ENCODE data around the gene ZER1.
A peak's percentile ranks its signal among the peaks of the same experiment; 100 is the strongest.

The ZER1 gene

DNA sequence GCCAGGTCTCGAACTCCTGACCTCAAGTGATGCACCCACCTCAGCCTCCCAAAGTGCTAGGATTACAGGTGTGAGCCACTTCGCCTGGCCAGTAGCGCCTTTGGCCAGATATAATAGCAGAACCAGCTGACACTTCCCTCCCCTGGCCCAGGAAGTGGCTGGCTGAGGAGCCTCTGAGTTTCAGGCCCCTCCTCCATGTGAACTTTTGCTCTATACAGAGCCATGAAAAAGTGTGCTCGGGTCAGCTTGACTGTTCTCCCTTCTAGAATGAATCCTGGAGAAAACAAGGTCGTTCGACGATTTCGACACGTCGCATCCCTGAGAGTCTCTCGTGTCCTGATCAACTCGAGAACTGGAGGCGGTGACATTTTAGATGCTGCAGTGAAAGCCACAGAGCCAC, 39.2 kb downstream of the ZER1 start:
- DNase-seq: no peak

DNA sequence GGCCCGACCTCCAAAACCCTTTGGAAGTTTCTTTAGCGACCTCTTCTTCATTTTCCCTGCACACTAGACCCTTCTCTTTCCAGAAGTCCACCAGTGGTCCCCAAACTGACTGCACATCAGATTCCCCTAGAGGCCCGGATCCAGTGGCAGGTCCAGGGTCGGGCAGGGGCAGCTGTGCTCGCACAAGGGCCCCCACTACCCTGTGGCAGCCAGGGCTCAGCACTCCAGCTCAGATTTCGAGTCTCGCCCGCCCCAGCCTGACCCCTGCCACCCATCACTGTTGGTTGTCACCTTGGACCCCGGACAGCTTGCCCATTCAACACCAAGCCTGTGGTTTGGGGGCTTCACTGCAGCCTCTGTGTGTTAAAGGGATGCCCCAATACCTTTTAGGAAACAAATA, 40.0 kb downstream of the ZER1 start:
- no peak for DNase-seq

DNA sequence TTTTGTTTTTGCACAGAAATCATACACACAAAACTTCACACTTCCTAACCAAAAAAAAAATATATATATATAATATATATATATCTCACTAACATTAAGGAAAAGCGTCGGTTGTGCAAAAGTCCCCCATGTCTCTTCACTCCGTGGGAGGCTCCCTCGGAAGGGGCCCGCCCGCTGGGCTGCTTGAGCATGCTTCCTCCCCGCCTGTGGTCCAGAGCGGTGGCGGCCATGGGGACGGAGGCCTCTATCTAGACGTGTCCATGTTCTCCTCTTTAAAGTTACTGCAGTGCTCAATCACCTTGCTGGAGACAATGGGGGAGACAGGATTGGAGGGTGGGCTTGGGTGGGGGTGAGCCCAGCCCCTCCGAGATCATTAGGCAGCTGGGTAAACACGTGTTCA, 40.6 kb downstream of the ZER1 start:
- DNase-seq: no peak

DNA sequence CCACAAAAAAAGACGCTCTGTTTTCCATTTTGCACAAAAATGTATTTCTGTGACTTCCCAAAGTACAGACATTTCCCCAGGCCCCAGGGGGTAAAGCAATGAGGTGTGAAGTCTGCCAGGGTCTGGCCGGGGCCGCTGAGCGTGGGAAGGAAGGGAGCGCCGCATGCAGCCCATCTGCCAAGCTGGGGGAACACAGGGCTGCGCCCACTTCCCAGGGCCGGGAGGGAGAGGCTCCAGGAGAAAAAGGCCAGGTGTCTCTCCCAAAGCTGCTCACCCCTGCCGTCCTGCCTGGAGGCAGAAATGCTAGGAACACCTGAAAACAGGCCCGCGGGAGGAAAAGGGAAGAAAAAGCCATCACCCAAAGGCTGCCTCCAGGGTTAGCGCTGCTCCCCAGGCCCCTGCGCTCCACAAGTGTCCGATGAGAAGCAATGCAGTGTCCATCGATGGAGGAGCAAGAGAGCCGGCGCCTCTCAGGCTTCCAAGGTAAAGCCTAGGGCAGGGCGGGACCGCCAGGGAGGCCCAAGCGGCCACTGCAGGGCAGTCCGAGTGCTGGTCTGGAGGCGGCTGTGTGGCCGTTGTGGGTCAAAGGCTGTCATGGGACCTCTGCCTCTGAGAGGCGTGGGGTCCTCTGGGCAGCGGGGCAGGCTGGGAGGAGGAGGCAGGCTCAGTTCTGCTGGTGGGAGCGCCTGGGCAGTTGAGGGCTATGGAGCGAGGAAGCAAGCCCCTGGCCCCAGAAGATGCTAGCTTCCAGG, 41.8 kb downstream of the ZER1 start:
- no peak for DNase-seq

DNA sequence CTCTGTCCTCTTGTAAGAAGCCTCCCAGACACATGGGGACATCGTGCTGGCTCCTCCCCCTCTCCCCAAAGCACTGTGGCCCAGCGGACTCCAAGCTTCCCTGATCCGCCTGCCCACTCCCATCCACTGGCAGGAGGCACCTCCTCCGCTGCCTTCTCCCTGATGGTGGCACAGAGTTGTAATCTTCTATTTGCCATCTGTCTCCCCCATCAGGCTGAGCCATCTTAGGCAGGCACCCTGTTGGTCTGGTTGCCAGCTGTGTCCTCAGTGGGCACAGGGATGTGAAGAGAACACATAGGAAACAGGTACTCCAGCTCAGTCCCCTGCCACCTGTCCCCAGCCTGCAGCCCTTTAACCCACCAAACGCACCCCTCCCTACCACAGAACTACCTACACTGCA, 42.4 kb downstream of the ZER1 start:
- no peak for DNase-seq

DNA sequence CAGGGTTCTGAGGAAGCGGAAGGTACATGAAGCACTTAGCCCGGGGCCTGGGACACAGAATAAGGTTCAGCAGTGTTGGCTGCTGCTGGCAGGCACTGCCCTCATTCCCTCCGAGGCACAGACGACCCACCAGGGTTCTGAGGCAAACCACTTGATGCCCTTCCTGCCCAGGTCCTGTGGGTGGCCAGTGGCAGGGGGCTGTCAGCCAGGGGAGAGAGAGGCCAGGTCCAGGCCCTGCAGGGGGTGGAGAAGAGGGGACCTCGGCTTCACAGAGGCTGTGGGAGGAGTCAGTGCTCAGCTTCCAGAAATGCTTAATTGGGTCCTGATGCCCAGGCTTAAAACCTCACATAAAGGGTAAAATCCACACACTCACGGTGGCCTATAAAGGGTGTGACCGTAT, 43.4 kb downstream of the ZER1 start:
- DNase-seq: no peak

DNA sequence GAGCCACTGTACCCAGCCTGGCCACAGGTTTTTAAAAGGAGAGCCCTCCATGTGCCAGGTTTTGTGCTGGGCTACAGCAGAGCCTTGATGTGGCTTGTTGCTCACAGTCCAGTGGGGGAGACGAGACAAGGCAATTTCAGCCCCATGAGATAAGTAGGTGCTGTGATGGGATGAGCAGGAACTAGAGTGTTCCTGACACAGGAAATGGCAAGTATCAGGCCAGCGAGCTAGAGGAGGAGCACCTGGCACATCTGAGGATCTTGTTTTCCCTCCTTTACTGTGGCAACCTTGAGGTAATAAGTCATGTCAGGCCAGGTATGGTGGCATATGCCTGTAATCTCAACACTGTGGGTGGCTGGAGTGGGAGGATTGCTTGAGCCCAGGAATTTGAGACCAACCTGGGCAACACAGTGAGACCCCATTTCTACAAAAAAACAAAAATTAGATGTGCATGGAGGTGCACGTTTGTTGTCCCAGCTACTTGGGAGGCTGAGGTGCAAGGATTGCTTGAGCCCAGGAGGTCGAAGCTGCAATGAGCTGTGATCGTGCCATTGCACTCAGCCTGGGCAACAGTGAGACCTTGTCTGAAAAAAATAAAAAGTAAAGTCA, 44.0 kb downstream of the ZER1 start:
- no peak for DNase-seq

DNA sequence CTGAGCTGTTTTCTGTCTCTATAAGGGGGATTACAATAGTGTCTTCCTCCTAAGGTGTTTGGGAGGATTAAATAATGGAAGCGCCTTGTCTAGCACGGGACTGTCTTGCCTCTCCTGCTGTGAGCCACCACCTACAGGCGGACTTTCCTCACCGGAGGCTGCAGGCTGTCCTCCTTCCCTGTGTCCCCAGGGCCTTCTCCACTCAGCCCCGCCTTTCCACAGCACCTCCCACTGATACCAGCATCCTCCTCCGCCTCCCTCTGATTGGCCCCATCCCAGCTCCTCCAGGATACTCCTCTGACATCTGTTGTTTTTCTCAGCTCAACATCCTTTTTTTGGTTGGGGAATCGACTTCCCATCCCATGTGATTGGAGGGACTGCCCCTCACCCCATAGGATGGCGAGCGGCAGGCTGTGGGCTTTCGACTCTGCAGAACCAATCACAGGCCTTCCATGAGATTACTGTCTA, 46.9 kb downstream of the ZER1 start:
- peak; percentile 7 for DNase-seq

DNA sequence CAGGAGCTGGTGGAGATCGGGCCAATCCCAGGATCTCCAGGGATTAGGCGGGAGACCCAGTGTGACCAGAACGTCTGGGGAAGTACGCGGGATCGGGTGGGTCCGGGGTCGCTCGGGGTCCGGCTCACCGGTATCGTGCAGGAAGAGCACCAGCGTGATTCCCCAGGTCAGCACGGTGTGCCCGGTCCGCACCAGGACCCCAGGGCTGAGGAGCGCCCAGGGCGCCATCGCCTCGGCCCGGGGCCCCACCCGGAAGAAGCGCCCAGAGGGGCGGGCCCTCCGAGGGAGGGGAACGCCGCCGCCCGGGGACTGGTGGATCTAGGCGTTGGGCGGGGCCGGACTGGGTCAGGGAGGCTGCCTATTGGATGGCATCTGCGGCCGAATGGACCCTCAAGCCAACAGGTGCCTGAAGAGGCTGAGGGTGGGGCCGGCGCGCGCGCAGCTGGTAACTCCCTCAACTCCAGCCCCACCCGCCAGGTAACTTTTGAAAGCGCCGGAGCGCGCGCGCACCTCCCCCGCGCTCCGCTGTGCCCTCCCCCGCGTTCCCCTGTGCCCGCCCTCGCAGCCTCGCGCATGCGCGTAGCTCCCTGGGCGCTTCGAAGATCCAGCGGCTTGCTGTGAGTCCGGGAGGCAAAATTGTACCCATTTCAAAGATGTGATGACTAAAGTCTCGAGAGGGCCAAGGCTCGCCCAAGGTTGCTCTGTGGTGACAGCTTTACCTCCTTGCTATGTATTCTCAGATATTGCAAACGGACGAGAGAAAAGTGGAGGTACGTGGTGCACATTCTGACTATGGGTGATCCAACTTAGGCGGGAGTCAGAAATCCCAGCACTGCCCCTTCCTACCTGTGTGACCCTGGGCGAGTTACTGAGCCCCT, 47.6 kb downstream of the ZER1 start, which contains the start of gene ZDHHC12:
ZDHHC12 (minus strand) TSS at position 262 of the 878 bp plus-strand sequence; CDS start at position 228, 34 bp downstream.
- DNase-seq: peak; percentile 94

DNA sequence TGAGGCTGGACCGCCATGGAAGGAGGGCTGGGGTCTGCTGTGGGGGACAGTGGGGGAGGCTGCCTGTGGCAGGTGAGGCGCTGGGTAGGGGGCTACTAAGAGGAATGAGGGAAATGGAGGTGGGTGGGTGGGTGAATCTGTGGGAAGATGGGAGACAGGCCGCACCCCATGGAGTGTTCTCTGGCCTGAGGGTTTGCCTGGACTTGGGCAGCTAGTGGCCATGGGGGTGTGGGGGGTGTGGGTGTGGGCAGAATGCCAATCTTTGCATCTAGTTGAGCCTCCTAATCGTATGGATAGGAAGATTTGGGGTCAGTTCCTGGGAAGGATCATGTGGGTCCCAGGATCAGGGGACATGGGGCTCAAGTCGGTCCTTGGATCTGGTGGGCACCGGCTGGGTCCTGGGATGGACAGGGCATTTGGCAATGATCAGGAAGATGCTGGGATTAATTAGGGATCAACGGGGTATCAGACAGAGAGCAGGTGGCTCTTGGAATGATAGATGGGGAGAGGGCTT, 48.3 kb downstream of the ZER1 start:
- DNase-seq: no peak

DNA sequence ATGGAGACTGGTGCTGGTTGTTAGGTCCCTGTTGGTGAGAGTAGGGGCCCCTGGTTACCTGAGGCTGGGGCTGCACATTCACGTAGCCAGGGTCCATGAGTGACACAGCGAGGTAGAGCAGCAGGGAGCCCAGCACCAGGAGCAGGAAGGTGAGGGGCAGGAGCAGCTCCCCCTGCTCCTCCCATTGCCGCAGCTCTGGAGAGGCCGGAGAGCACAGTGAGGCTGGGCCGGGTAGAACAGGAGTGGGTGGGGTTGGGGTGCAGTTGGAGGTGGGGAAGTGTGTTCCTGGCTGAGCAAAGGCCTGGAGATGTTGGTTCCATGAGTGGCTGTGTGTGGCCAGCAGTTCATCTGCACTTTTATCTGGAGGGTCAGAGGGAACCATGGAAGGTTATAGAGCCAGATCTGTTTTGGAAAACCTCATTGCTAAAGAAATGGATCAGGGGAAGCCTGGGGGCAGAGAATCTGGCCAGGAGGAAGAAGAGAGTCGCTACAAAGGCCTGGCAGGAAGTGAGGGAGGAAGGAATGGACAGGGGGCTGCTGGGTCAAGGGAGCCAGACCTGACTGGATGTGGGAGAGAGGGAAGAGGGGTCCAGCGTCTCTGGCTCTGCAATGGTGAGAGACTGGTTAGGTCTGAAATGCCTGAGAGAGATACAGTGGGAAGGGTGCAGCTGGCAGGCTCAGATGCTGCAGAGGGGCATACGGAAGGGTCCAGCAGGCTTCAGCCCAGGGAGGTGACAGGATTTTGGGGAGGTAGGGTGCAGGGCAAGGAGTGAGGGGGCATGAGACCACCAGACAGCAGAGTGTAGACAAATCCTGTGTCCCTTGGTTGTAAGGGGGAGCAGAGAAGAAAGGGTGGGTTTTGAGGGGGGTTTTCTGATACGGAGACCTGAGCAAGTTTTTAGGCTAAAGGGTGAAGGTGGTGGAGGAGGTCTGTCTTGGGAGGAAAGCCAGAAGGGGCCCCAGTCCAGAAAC, 49.1 kb downstream of the ZER1 start:
- no peak for DNase-seq

DNA sequence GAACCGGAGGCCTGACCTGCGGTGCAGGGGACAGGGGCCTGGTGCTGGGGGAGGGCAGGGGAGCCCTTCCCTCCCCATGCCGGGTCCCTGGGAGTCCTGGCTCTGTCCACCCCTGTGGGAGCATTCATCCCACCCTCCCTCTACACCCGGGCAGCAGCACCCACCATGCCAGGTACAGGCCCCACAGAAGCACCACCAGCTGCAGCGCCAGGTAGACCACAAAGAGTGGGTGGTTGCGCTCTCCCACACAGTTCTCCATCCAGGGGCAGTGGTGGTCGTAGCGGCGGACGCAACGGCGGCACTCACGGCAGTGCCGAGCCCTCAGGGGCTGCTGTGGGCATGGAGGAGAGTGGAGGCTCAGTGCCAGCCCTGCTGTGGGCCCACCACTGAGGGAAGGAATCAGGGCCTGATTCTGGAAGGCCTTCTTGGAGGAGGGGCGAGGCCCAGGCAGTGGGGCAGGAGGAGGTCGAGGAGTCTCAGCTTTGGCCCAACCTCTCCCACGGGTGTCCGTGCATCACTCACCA, 50.2 kb downstream of the ZER1 start:
- no peak for DNase-seq

DNA sequence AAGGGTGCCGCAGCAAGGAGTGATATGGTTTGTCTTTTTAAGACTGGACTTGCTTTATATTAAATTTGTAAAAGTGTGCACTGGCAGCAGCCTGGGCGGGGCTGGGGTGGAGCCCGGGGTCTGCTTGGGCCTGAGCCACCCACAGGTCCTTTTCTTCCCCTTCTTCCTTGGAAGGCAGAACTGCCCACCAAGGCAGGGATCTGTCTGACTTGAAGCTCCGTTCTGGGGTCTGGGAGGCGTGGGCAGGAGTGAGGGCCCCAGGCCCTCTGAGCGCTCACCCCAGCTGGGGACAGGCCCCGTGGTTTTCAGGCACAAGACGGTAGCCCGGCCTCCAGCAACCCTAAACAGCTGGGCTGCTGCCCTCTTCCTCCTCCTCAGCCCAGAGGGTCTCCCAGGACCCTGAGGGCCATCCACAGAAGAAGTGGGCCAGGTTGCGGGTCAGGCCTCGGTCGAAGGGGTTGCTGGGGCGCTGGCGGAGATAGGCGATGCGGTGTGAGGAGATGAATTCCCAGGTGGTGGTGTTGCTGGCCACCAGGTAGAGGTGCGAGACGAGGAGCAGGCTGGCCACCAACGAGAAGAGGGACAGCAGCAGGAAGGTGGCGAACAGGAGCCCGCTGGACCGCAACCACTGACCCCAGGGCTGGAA, 50.8 kb downstream of the ZER1 start:
- no peak for DNase-seq

DNA sequence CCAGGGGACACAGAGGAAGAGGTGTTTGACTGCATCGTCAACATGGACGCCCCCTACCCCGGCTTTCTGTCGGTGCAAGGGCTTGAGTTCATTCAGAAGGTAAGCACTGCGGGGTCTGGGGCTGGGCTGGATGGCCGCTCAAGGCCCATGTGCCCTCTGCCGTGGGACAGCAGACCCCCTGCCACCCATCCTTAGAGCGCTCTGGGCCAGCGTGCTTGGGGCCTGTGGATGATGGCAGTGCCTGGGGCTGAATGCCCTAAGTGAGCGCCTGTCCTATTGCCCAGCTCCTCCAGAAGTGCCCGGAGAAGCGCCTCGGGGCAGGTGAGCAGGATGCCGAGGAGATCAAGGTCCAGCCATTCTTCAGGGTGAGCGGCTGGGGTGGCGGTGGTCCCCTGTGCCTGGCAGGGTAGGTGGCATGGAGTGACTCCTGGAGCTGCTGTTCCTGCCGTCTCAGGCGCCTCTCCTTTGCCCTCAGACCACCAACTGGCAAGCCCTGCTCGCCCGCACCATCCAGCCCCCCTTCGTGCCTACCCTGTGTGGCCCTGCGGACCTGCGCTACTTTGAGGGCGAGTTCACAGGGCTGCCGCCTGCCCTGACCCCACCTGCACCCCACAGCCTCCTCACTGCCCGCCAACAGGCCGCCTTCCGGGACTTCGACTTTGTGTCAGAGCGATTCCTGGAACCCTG, 51.7 kb downstream of the ZER1 start:
- DNase-seq: no peak

DNA sequence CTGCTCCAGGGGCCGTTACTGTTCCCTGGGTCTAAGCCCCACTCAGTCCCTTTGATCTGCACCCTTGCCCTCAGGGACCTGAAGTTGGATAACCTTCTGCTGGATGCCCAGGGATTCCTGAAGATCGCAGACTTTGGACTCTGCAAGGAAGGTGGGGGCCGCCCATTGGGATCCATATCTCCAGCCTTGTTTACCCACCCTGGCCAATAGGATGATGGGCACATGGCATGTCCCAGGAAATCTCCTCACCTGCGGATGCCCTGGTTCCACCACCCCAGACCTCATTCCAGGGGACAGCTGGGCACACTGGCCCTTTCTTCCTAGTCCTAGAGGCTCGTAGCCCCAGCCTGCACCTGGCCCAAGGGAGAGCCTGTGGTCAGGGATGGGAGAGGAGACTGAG, 53.3 kb downstream of the ZER1 start:
- DNase-seq: no peak

DNA sequence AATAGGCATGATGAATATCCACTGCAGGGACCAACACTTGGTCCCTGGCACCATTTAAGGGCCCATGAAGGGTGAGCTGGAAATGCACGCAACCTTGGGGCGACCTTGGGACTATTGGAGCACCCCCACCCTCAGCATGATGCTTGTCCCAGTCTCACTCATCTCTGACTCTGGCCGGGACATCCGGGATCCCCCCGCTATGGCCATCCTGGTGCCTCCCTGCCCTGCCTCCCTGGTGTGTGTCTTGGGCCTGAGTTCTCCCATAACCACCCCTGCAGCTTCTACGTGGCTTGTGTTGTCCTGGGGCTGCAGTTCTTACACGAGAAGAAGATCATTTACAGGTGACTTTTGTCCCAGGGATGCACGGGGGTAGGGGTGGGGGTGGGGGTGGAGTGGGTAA, 53.7 kb downstream of the ZER1 start:
- no peak for DNase-seq

DNA sequence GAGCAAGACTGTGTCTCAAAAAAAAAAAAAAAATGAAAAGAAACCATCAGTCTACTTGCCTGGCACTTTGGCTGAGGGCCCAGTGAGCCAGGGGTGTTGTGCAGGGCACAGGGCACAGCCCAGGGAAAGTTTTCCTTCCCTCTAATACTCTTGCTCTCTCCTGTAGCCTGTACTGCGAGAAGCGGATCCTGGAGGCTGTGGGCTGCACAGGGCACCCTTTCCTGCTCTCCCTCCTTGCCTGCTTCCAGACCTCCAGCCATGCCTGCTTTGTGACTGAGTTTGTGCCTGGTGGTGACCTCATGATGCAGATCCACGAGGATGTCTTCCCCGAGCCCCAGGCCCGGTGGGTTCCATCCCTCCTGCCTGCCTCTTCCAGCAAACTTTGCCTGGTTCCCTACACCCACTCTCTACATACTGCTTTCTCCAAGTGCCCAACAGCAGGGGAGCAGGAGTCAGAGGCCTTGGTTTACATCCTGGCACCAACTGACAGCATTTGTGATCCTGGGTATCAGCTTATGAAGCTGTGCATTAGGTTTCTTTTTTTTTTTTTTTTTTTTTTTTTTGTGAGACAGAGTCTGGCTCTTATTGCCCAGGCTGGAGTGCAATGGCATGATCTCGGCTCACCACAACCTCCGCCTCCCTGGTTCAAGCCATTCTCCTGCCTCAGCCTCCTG, 55.0 kb downstream of the ZER1 start:
- no peak for DNase-seq

DNA sequence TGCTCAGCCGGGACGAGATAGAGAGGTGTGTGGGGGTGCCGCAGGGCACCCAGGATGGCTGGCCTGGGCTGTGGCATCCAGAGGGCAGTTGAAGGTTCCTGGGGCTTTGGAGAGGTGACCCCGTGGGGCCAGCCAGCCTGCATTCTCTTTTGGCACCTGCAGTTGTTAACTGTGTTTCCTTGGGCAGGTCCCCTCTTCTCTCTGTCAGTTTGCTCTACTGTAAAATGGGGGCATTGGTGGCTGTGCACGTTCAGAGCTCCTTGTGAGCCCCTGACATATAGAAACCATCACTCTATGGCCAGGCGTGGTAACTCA, 56.3 kb downstream of the ZER1 start:
- DNase-seq: no peak

DNA sequence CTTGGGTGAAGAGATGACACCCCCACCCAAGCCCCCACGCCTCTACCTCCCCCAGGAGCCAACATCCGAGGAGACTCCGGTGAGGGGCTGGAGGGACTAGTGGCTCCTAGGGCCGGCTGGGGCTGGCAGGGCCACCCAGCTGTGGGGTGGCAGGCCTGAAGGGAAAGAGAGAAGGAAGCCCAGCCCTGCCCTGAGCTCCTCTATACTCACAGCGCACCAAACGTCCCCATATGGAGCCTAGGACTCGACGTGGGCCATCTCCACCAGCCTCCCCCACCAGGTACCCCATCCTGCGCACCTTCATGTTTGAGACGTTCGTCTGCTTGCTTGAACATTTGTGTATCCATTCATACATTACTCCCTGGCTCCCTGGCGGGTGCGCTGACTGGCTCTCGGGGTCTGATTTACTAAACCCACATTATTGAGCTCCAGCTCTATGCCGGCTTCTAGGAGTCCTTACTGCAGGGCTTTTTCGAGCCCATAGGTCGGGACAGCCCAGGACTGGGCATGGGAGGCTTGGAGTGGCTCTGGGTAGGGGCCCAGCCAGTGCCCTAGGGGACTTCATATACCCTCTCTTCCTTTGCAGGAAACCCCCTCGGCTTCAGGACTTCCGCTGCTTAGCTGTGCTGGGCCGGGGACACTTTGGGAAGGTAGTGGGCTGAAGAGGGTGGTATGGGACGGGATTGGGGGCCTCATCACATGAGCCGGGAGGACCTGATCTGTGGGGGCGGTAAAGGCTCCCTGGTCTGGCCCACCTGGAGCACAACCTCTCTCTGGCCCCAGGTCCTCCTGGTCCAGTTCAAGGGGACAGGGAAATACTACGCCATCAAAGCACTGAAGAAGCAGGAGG, 56.9 kb downstream of the ZER1 start:
- no peak for DNase-seq

Measured in kidney glomerular epithelial cell (primary cell).